A549 (cell line): ENCODE measurements around the gene AFF3.

ENCODE experiments used
- CTCF ChIP-seq: fragments of >200 bp; sonication (Bioruptor Twin); formaldehyde crosslinking; IDR thresholded peaks from 3 replicates; pipeline ENCODE4 v1.5.1; 2016
- JUNB ChIP-seq: fragments of >200 bp; sonication (Bioruptor Twin); formaldehyde crosslinking; IDR thresholded peaks from 2 replicates; pipeline ENCODE4 v1.6.1; 2016
- POLR2A ChIP-seq: IDR thresholded peaks from 2 replicates; pipeline ENCODE4 v1.6.1; 2012; ENCODE audit warnings: mild to moderate bottlenecking, low read length
- RCOR1 ChIP-seq: fragments of 150-350 bp; IDR thresholded peaks from 2 replicates; pipeline ENCODE4 v1.6.1; 2014; ENCODE audit warnings: antibody characterized with exemption, low read length, low read depth

GRCh38 chr2:100151310-100151709 is 8.9 kb upstream of the AFF3 start:
- TF ChIP-seq POLR2A = no peak
- no peak for TF ChIP-seq CTCF
- TF ChIP-seq RCOR1 = no peak
- TF ChIP-seq JUNB = no peak
